ENCODE measurements around the gene ATG13.

GRCh38 chr11:46719048-46719542 lies 101.7 kb downstream of the ATG13 start, which contains the start of gene F2:
- TF ChIP-seq CTCF (IDR thresholded peaks at IDR 0.05), result no peak
- no peak for TF ChIP-seq POLR2A (IDR thresholded peaks at IDR 0.05)
